Activated CD4-positive, alpha-beta T cell treated with anti-CD3 and anti-CD28 coated beads, Interleukin-2, amount 50 U/mL, for 4 hours (primary cell): ENCODE measurements around the gene PRDM15.
A peak's percentile ranks its signal among the peaks of the same experiment; 100 is the strongest.

ENCODE experiments used
- DNase-seq, 2 experiments: peaks; one replicate each; pipeline ENCODE4 v3.0.0-alpha.2; 2020

Gene PRDM15

GRCh38 chr21:41908829-41909228 is 29.7 kb upstream of the PRDM15 start:
- no peak for DNase-seq

- DNase-seq, result no peak
These were observed 28.5 kb upstream of the PRDM15 start for GRCh38 chr21:41907496-41908258.

GRCh38 chr21:41906770-41907169 is 27.6 kb upstream of the PRDM15 start:
- no peak for DNase-seq

- no peak for DNase-seq
These were observed 24.6 kb upstream of the PRDM15 start for GRCh38 chr21:41903559-41904351.

GRCh38 chr21:41902946-41903345 is 23.8 kb upstream of the PRDM15 start:
- no peak for DNase-seq

- no peak for DNase-seq
These were observed 22.6 kb upstream of the PRDM15 start for GRCh38 chr21:41901782-41902181.

- DNase-seq, result no peak
These were observed 22.0 kb upstream of the PRDM15 start for GRCh38 chr21:41901099-41901498.

- DNase-seq, result no peak
These were observed 21.3 kb upstream of the PRDM15 start for GRCh38 chr21:41900401-41900800.

GRCh38 chr21:41899426-41900202 is 20.5 kb upstream of the PRDM15 start:
- peak in 1 of 2 experiments; percentile 30 for DNase-seq

- no peak for DNase-seq
These were observed 19.9 kb upstream of the PRDM15 start for GRCh38 chr21:41898998-41899397.

- no peak for DNase-seq
These were observed 18.6 kb upstream of the PRDM15 start for GRCh38 chr21:41897700-41898099.

GRCh38 chr21:41897047-41897669 is 18.0 kb upstream of the PRDM15 start:
- DNase-seq, result no peak

- DNase-seq, result peak; percentile 52
These were observed 16.7 kb upstream of the PRDM15 start for GRCh38 chr21:41895643-41896493.

GRCh38 chr21:41894922-41895557 is 15.9 kb upstream of the PRDM15 start:
- DNase-seq, result no peak

GRCh38 chr21:41894511-41894910 is 15.4 kb upstream of the PRDM15 start:
- no peak for DNase-seq

- DNase-seq, result no peak
These were observed 13.6 kb upstream of the PRDM15 start for GRCh38 chr21:41892726-41893125.

- no peak for DNase-seq
These were observed 12.0 kb upstream of the PRDM15 start for GRCh38 chr21:41891132-41891531.

GRCh38 chr21:41890355-41890754 is 11.2 kb upstream of the PRDM15 start:
- DNase-seq, result no peak

GRCh38 chr21:41888749-41889376 is 9.7 kb upstream of the PRDM15 start:
- no peak for DNase-seq

GRCh38 chr21:41887667-41888066 is 8.5 kb upstream of the PRDM15 start:
- DNase-seq, result no peak

GRCh38 chr21:41886328-41886727 is 7.2 kb upstream of the PRDM15 start:
- no peak for DNase-seq
